Naive thymus-derived CD4-positive, alpha-beta T cell (primary cell): ENCODE results near the gene EPB41L2. TPM values are rescaled to one million over a fixed set of nuclear protein-coding genes. Genes with fewer than 3 reads are reported as not detected.

Experiments used
- ATAC-seq: fragments of 150-1000 bp; cut with Tn5 transposase; 2 replicates; pipeline ENCODE4 v1.10.0; 2021; ENCODE audit warnings: mild to moderate bottlenecking, moderate library complexity
- CTCF ChIA-PET: fragments of 350-600 bp; sonication (Branson Sonifier 250); formaldehyde crosslinking; loops from one replicate; lab custom pipeline; 2021; ENCODE audit warnings: antibody characterized with exemption; lab: Charles Lee
- POLR2A ChIA-PET: fragments of 350-600 bp; sonication (Branson Sonifier 250); formaldehyde crosslinking; loops from one replicate; lab custom pipeline; 2021; ENCODE audit warnings: antibody characterized with exemption, inconsistent platforms; lab: Charles Lee
- DNase-seq, 9 donors: peaks; one replicate each; pipeline versions ENCODE4 v3.0.0 to v3.0.0-alpha.2; 2020 to 2022; ENCODE audit warnings: mixed read lengths in 1 of 9
- H3K27ac ChIP-seq: one replicate; pipeline ENCODE4 v1.7.0; 2013; ENCODE audit warnings: mild to moderate bottlenecking, low read depth, low read length, moderate library complexity
- H3K27me3 ChIP-seq, 2 donors: one replicate each; pipeline ENCODE4 v1.7.0; 2013; ENCODE audit warnings: low read length in 2 of 2, mild to moderate bottlenecking in 2 of 2, moderate library complexity in 2 of 2; ENCODE audit not compliant: control insufficient read depth in 2 of 2, insufficient read depth in 2 of 2
- H3K36me3 ChIP-seq, 3 experiments: 1 replicate in 2 of 3; 2 replicates in 1 of 3; pipeline ENCODE4 v1.7.0; 2013; ENCODE audit warnings: low read length in 3 of 3, mild to moderate bottlenecking in 3 of 3, moderate library complexity in 1 of 3; ENCODE audit not compliant: insufficient read depth in 3 of 3, control insufficient read depth in 2 of 3
- H3K4me1 ChIP-seq, 2 donors: one replicate each; pipeline ENCODE4 v1.7.0; 2013; ENCODE audit warnings: low read length in 2 of 2, mild to moderate bottlenecking in 2 of 2, moderate library complexity in 1 of 2; ENCODE audit not compliant: control insufficient read depth in 2 of 2, insufficient read depth in 2 of 2
- H3K4me3 ChIP-seq: 2 replicates; pipeline ENCODE4 v1.7.0; 2013; ENCODE audit warnings: mild to moderate bottlenecking, low read length
- H3K9me3 ChIP-seq, 3 experiments: 1 replicate in 2 of 3; 2 replicates in 1 of 3; pipeline ENCODE4 v1.7.0; 2013; ENCODE audit warnings: low read length in 3 of 3; ENCODE audit not compliant: control insufficient read depth in 2 of 3
- H3K27ac Mint-ChIP-seq, 9 donors: one replicate each; pipeline ENCODE4 v1.8.0; 2020 to 2022; ENCODE audit warnings: mixed read lengths in 9 of 9, mild to moderate bottlenecking in 8 of 9, moderate library complexity in 5 of 9, inconsistent platforms in 2 of 9
- H3K27me3 Mint-ChIP-seq, 5 donors: one replicate each; pipeline ENCODE4 v1.8.0; 2021 to 2022; ENCODE audit warnings: mixed read lengths in 5 of 5, mild to moderate bottlenecking in 1 of 5
- H3K36me3 Mint-ChIP-seq, 5 donors: one replicate each; pipeline ENCODE4 v1.8.0; 2020 to 2022; ENCODE audit warnings: mixed read lengths in 5 of 5, mild to moderate bottlenecking in 3 of 5, inconsistent platforms in 1 of 5
- H3K4me1 Mint-ChIP-seq, 7 donors: one replicate each; pipeline ENCODE4 v1.8.0; 2020 to 2022; ENCODE audit warnings: mixed read lengths in 7 of 7, mild to moderate bottlenecking in 3 of 7, inconsistent platforms in 1 of 7
- H3K4me3 Mint-ChIP-seq, 10 donors: one replicate each; pipeline ENCODE4 v1.8.0; 2020 to 2022; ENCODE audit warnings: mild to moderate bottlenecking in 10 of 10, mixed read lengths in 10 of 10, moderate library complexity in 6 of 10, inconsistent platforms in 2 of 10
- H3K9me3 Mint-ChIP-seq, 11 donors: one replicate each; pipeline ENCODE4 v1.8.0; 2020 to 2022; ENCODE audit warnings: mixed read lengths in 11 of 11, mild to moderate bottlenecking in 4 of 11, inconsistent platforms in 1 of 11, moderate library complexity in 1 of 11
- intact Hi-C, 2 donors: fragments of 100-400 bp; cut with micrococcal nuclease; formaldehyde crosslinking; loops; one replicate each; pipeline ENCODE4 v1.15.1; 2023
- polyA plus RNA-seq, 2 donors: library from polyadenylated mRNA; unstranded; fragments of 300-500 nt; fragmentation: Illumina TruSeq; gene quantifications; one replicate each; pipeline ENCODE4 v1.2.3, GENCODE V29; 2021
- total RNA-seq, 6 experiments: library from RNA in 5 of 6; stranded (reverse) in 5 of 6; gene quantifications; 1 replicate in 5 of 6; 2 replicates in 1 of 6; pipeline ENCODE4 v1.2.3 and lab custom pipeline; 2021 to 2026

Gene EPB41L2
- total and polyA plus RNA-seq, 7 experiments from 2014 or later: 4.6 to 26.9 (median 12.3) TPM

GRCh38 chr6:130873746-130874145, 189.3 kb downstream of the EPB41L2 start:
- ChIA-PET CTCF (interaction anchor here (0.7 kb wide), 2 partner anchors 124 to 587 kb away, joined by 3 to 5 read pairs; no protein-coding TSS in a partner anchor), POLR2A (no interaction called here)
- Mint-ChIP-seq H3K36me3 (peaks cover 0 to 9% (median 6%) of the 10 kb centered on the region in 5 donors), H3K4me1 (peaks cover 2 to 6% (median 4%) of the 10 kb centered on the region in 7 donors), H3K4me3 (no peak overlapping the region), H3K27ac (no peak overlapping the region), H3K9me3 (no peaks in the 10 kb centered on the region), H3K27me3 (no peaks in the 10 kb centered on the region)
- Histone ChIP-seq H3K36me3 (no peaks in the 10 kb centered on the region), H3K4me3 (no peak overlapping the region), H3K27ac (no peak overlapping the region), H3K9me3 (no peaks in the 10 kb centered on the region), H3K27me3 (no peaks in the 10 kb centered on the region), H3K4me1 (no peaks in the 10 kb centered on the region)
- ATAC-seq (no peak), DNase-seq (no peak)
- intact Hi-C loops: no loop called here

- Histone ChIP-seq H3K27ac (no peak overlapping the region), H3K4me1 (no peaks in the 10 kb centered on the region), H3K4me3 (no peak overlapping the region), H3K9me3 (no peaks in the 10 kb centered on the region), H3K27me3 (no peaks in the 10 kb centered on the region), H3K36me3 (no peaks in the 10 kb centered on the region)
- ChIA-PET CTCF (interaction anchor here (0.7 to 1.6 kb wide), 5 partner anchors 13 to 1373 kb away, joined by 3 to 6 read pairs (median 3); no protein-coding TSS in a partner anchor), POLR2A (no interaction called here)
- Mint-ChIP-seq H3K4me1 (peaks cover 2 to 6% (median 4%) of the 10 kb centered on the region in 7 donors), H3K27me3 (no peaks in the 10 kb centered on the region), H3K4me3 (no peak overlapping the region), H3K27ac (no peak overlapping the region), H3K9me3 (no peaks in the 10 kb centered on the region), H3K36me3 (peaks cover 0 to 9% (median 6%) of the 10 kb centered on the region in 5 donors)
- ATAC-seq (peak; percentile 74), DNase-seq (peak; percentile 14 to 65 (median 52))
- intact Hi-C loops: loop anchor here (1.0 kb wide), 4 partner anchors 550 to 1373 kb away; no protein-coding TSS in a partner anchor
Observed at GRCh38 chr6:130872250-130873095, 190.6 kb downstream of the EPB41L2 start.

- CTCF ChIA-PET: interaction anchor here (1.2 to 1.6 kb wide), 3 partner anchors 12 to 548 kb away, joined by 4 to 6 read pairs (median 5); no protein-coding TSS in a partner anchor
- Mint-ChIP-seq H3K4me1 (peaks cover 2 to 6% (median 4%) of the 10 kb centered on the region in 7 donors), H3K4me3 (no peak overlapping the region), H3K9me3 (no peaks in the 10 kb centered on the region), H3K36me3 (peaks cover 0 to 16% (median 6%) of the 10 kb centered on the region in 5 donors), H3K27ac (no peak overlapping the region), H3K27me3 (no peaks in the 10 kb centered on the region)
- Histone ChIP-seq H3K4me1 (no peaks in the 10 kb centered on the region), H3K27ac (no peak overlapping the region), H3K27me3 (no peaks in the 10 kb centered on the region), H3K36me3 (no peaks in the 10 kb centered on the region), H3K4me3 (no peak overlapping the region), H3K9me3 (no peaks in the 10 kb centered on the region)
- ATAC-seq: no peak
- POLR2A ChIA-PET: no interaction called here
- intact Hi-C loops: no loop called here
- no peak for DNase-seq
Observed at GRCh38 chr6:130870179-130870880, 192.7 kb downstream of the EPB41L2 start.

- Histone ChIP-seq H3K27ac (no peak overlapping the region), H3K4me1 (no peaks in the 10 kb centered on the region), H3K36me3 (no peaks in the 10 kb centered on the region), H3K9me3 (no peaks in the 10 kb centered on the region), H3K4me3 (no peak overlapping the region), H3K27me3 (no peaks in the 10 kb centered on the region)
- CTCF ChIA-PET: no interaction called here
- Mint-ChIP-seq H3K4me1 (peaks cover 2 to 6% (median 4%) of the 10 kb centered on the region in 7 donors), H3K9me3 (no peaks in the 10 kb centered on the region), H3K27me3 (no peaks in the 10 kb centered on the region), H3K27ac (peak overlapping the region in 1 of 9 donors; percentile 37), H3K36me3 (peaks cover 0 to 17% (median 6%) of the 10 kb centered on the region in 5 donors), H3K4me3 (no peak overlapping the region)
- POLR2A ChIA-PET: no interaction called here
- DNase-seq (no peak), ATAC-seq (no peak)
- intact Hi-C loops: no loop called here
Observed at GRCh38 chr6:130869681-130870080, 193.4 kb downstream of the EPB41L2 start.

- no peaks in the 10 kb centered on the region for H3K9me3 Mint-ChIP-seq
- ATAC-seq (no peak), DNase-seq (no peak)
- intact Hi-C loops: no loop called here
- H3K27me3 ChIP-seq: no peaks in the 10 kb centered on the region
- ChIA-PET POLR2A (no interaction called here), CTCF (no interaction called here)
- H3K4me3 ChIP-seq: no peak overlapping the region
- peaks cover 0 to 24% (median 13%) of the 10 kb centered on the region in 5 donors for H3K36me3 Mint-ChIP-seq
- no peaks in the 10 kb centered on the region for H3K36me3 ChIP-seq
- no peaks in the 10 kb centered on the region for H3K4me1 Mint-ChIP-seq
- H3K4me1 ChIP-seq: no peaks in the 10 kb centered on the region
- H3K9me3 ChIP-seq: no peaks in the 10 kb centered on the region
- H3K4me3 Mint-ChIP-seq: no peak overlapping the region
- H3K27ac Mint-ChIP-seq: no peak overlapping the region
- no peaks in the 10 kb centered on the region for H3K27me3 Mint-ChIP-seq
- H3K27ac ChIP-seq: no peak overlapping the region
Observed at GRCh38 chr6:130865793-130866192, 197.3 kb downstream of the EPB41L2 start.

GRCh38 chr6:130864344-130864743, 198.7 kb downstream of the EPB41L2 start:
- DNase-seq: no peak
- Histone ChIP-seq H3K27me3 (no peaks in the 10 kb centered on the region), H3K36me3 (no peaks in the 10 kb centered on the region), H3K4me1 (no peaks in the 10 kb centered on the region), H3K27ac (no peak overlapping the region), H3K4me3 (no peak overlapping the region), H3K9me3 (no peaks in the 10 kb centered on the region)
- ATAC-seq: no peak
- CTCF ChIA-PET: no interaction called here
- H3K36me3 Mint-ChIP-seq: peaks cover 0 to 22% (median 14%) of the 10 kb centered on the region in 5 donors
- intact Hi-C loops: no loop called here
- H3K4me1 Mint-ChIP-seq: peaks cover 0 to 2% (median 0%) of the 10 kb centered on the region in 7 donors
- no peaks in the 10 kb centered on the region for H3K27me3 Mint-ChIP-seq
- no peak overlapping the region for H3K27ac Mint-ChIP-seq
- no peak overlapping the region for H3K4me3 Mint-ChIP-seq
- H3K9me3 Mint-ChIP-seq: no peaks in the 10 kb centered on the region
- POLR2A ChIA-PET: no interaction called here
